HG03354 (cell line): ENCODE results near the gene KIAA1217.
"Not testable (repeated sequence)": the region's sequence is repeated elsewhere in the genome, so short reads cannot be mapped to it uniquely, and the experiment has no call there.

Source experiments
- ATAC-seq: cut with Tn5 transposase; IDR thresholded peaks from one replicate; pipeline ENCODE4 v1.9.1; 2021; ENCODE audit warnings: mild to moderate bottlenecking; ENCODE audit not compliant: unreplicated experiment, poor library complexity, severe bottlenecking

The KIAA1217 gene

GRCh38 chr10:24476913-24477701 is 268.2 kb downstream of the KIAA1217 start:
- ATAC-seq: no peak

- no peak for ATAC-seq
Measured at GRCh38 chr10:24477915-24478314, 269.0 kb downstream of the KIAA1217 start.

GRCh38 chr10:24479806-24480205 is 270.9 kb downstream of the KIAA1217 start:
- ATAC-seq: no peak

GRCh38 chr10:24480447-24480846 is 271.5 kb downstream of the KIAA1217 start:
- no peak for ATAC-seq

GRCh38 chr10:24481241-24481640 is 272.3 kb downstream of the KIAA1217 start:
- no peak for ATAC-seq

GRCh38 chr10:24482713-24483112 is 273.8 kb downstream of the KIAA1217 start:
- ATAC-seq: not testable (repeated sequence)

- ATAC-seq: peak; percentile 75
Measured at GRCh38 chr10:24483701-24484100, 274.8 kb downstream of the KIAA1217 start.

- no peak for ATAC-seq
Measured at GRCh38 chr10:24484771-24485170, 275.8 kb downstream of the KIAA1217 start.

GRCh38 chr10:24485304-24485703 is 276.4 kb downstream of the KIAA1217 start:
- no peak for ATAC-seq

- ATAC-seq: no peak
Measured at GRCh38 chr10:24488631-24489030, 279.7 kb downstream of the KIAA1217 start.

GRCh38 chr10:24493165-24493564 is 284.2 kb downstream of the KIAA1217 start:
- ATAC-seq: no peak

- ATAC-seq: no peak
Measured at GRCh38 chr10:24494236-24494635, 285.3 kb downstream of the KIAA1217 start.

GRCh38 chr10:24494777-24495176 is 285.8 kb downstream of the KIAA1217 start:
- ATAC-seq: no peak

GRCh38 chr10:24495666-24496460 is 286.9 kb downstream of the KIAA1217 start:
- ATAC-seq: no peak

- no peak for ATAC-seq
Measured at GRCh38 chr10:24496906-24497305, 288.0 kb downstream of the KIAA1217 start.

GRCh38 chr10:24501056-24501711 is 292.2 kb downstream of the KIAA1217 start:
- no peak for ATAC-seq

GRCh38 chr10:24502006-24502405 is 293.1 kb downstream of the KIAA1217 start:
- ATAC-seq: no peak

- no peak for ATAC-seq
Measured at GRCh38 chr10:24502801-24503460, 294.0 kb downstream of the KIAA1217 start.

- peak; percentile 74 for ATAC-seq
Measured at GRCh38 chr10:24503461-24504320, 294.8 kb downstream of the KIAA1217 start.
